Karpas-422 (cell line): ENCODE data around the gene LHPP. TPM values are rescaled to one million over a fixed set of nuclear protein-coding genes. Genes with fewer than 3 reads are reported as not detected.
A peak's percentile ranks its signal among the peaks of the same experiment; 100 is the strongest.

Experiments
- DNase-seq: peaks from one replicate; pipeline ENCODE4 v3.0.0-alpha.2; 2015
- H2AFZ ChIP-seq: fragments of 200-600 bp; sonication (generic); 2 replicates; pipeline ENCODE4 v1.6.1; 2014; ENCODE audit warnings: antibody characterized with exemption, low read length, mixed read lengths
- H3K27ac ChIP-seq: fragments of 200-600 bp; sonication (generic); 2 replicates; pipeline ENCODE4 v1.5.1; 2014; ENCODE audit warnings: mild to moderate bottlenecking, low read length, moderate library complexity
- H3K27me3 ChIP-seq: fragments of 200-600 bp; sonication (generic); 2 replicates; pipeline ENCODE4 v1.6.1; 2014; ENCODE audit warnings: low read length, mixed read lengths
- H3K36me3 ChIP-seq: fragments of 200-600 bp; sonication (generic); 2 replicates; pipeline ENCODE4 v1.6.1; 2014; ENCODE audit warnings: low read length, mixed read lengths; ENCODE audit not compliant: insufficient read depth
- H3K4me1 ChIP-seq: fragments of 200-600 bp; sonication (generic); 2 replicates; pipeline ENCODE4 v1.6.1; 2014; ENCODE audit warnings: mild to moderate bottlenecking, low read length, mixed read lengths
- H3K4me2 ChIP-seq: fragments of 200-600 bp; sonication (generic); 2 replicates; pipeline ENCODE4 v1.6.1; 2014; ENCODE audit warnings: low read length, low read depth, mild to moderate bottlenecking; ENCODE audit not compliant: poor library complexity, severe bottlenecking
- H3K4me3 ChIP-seq: fragments of 200-600 bp; sonication (generic); 2 replicates; pipeline ENCODE4 v1.5.1; 2014; ENCODE audit warnings: mild to moderate bottlenecking, antibody characterized with exemption, low read length, mixed read lengths
- H3K79me2 ChIP-seq: fragments of 200-600 bp; sonication (generic); 2 replicates; pipeline ENCODE4 v1.6.1; 2014; ENCODE audit warnings: mild to moderate bottlenecking, low read length, mixed read lengths
- H3K9ac ChIP-seq: fragments of 200-600 bp; sonication (generic); 2 replicates; pipeline ENCODE4 v1.6.0; 2014; ENCODE audit warnings: low read length
- H3K9me2 ChIP-seq: fragments of 200-600 bp; sonication (generic), shearing (Covaris generic); replicated peaks from 2 replicates; pipeline ENCODE4 v1.6.0; 2014; ENCODE audit warnings: mild to moderate bottlenecking, low read length, moderate library complexity; ENCODE audit not compliant: insufficient read depth
- H3K9me3 ChIP-seq: fragments of 300-700, 200-600 bp; sonication (generic); 2 replicates; pipeline ENCODE4 v1.6.1; 2014; ENCODE audit warnings: low read length, mixed read lengths
- H4K20me1 ChIP-seq: fragments of 200-600 bp; sonication (generic); 2 replicates; pipeline ENCODE4 v1.6.1; 2014; ENCODE audit warnings: mild to moderate bottlenecking, antibody characterized with exemption, low read length, low read depth; ENCODE audit not compliant: insufficient read depth
- total RNA-seq: library from RNA; depleted of rRNA; stranded (reverse); fragments of >200 nt; shearing (Covaris generic); gene quantifications from 2 replicates; pipeline ENCODE4 v1.2.3, GENCODE V29; 2014; ENCODE audit warnings: low replicate concordance; rRNA removed

LHPP gene
- 57.2 and 73.3 TPM in 2 replicates for total RNA-seq

- Histone ChIP-seq H3K9ac (peak within 1 kb of the TSS; percentile 78), H2AFZ (peak within 1 kb of the TSS; percentile 63; the same call in 1 of the 2 replicates), H3K36me3 (no peaks in the 10 kb centered on the region), H3K79me2 (peaks cover 24% of the 10 kb centered on the region), H3K4me2 (peak within 1 kb of the TSS; percentile 71), H3K27me3 (no peaks in the 10 kb centered on the region), H3K4me1 (peaks cover 40% of the 10 kb centered on the region), H4K20me1 (no peaks in the 10 kb centered on the region), H3K27ac (no peak within 1 kb of the TSS), H3K9me2 (no peaks in the 10 kb centered on the region), H3K4me3 (peak within 1 kb of the TSS; percentile 91), H3K9me3 (no peaks in the 10 kb centered on the region)
- DNase-seq, result peak; percentile 97
Measured at GRCh38 chr10:124461642-124462347, at the start of gene LHPP. TSS of gene LHPP (plus strand) at chr10:124461823. CDS start at chr10:124461863, 40 bp downstream.

GRCh38 chr10:124414076-124414475, 47.5 kb upstream of the LHPP start:
- no peaks in the 10 kb centered on the region for H3K36me3 ChIP-seq
- no peak overlapping the region for H3K4me3 ChIP-seq
- no peak for DNase-seq
- no peaks in the 10 kb centered on the region for H4K20me1 ChIP-seq
- no peaks in the 10 kb centered on the region for H3K27me3 ChIP-seq
- H3K4me1 ChIP-seq, result peaks cover 29% of the 10 kb centered on the region
- no peak overlapping the region for H3K27ac ChIP-seq
- no peak overlapping the region for H3K9ac ChIP-seq
- H3K9me2 ChIP-seq, result no peaks in the 10 kb centered on the region
- H3K9me3 ChIP-seq, result no peaks in the 10 kb centered on the region
- no peak overlapping the region for H3K4me2 ChIP-seq
- no peak overlapping the region for H2AFZ ChIP-seq
- peaks cover 57% of the 10 kb centered on the region for H3K79me2 ChIP-seq

GRCh38 chr10:124415210-124415609, 46.4 kb upstream of the LHPP start:
- H3K9ac ChIP-seq, result no peak overlapping the region
- no peaks in the 10 kb centered on the region for H3K36me3 ChIP-seq
- H3K9me3 ChIP-seq, result no peaks in the 10 kb centered on the region
- no peaks in the 10 kb centered on the region for H3K9me2 ChIP-seq
- no peaks in the 10 kb centered on the region for H4K20me1 ChIP-seq
- H3K79me2 ChIP-seq, result peaks cover 57% of the 10 kb centered on the region
- no peak for DNase-seq
- H3K4me1 ChIP-seq, result peaks cover 31% of the 10 kb centered on the region
- no peak overlapping the region for H2AFZ ChIP-seq
- no peak overlapping the region for H3K4me3 ChIP-seq
- H3K27ac ChIP-seq, result no peak overlapping the region
- no peak overlapping the region for H3K4me2 ChIP-seq
- H3K27me3 ChIP-seq, result no peaks in the 10 kb centered on the region

- H3K4me1 ChIP-seq, result peaks cover 31% of the 10 kb centered on the region
- H3K9ac ChIP-seq, result no peak overlapping the region
- no peak for DNase-seq
- no peak overlapping the region for H3K27ac ChIP-seq
- H3K4me2 ChIP-seq, result peak overlapping the region; percentile 16
- H3K79me2 ChIP-seq, result peaks cover 57% of the 10 kb centered on the region
- no peak overlapping the region for H2AFZ ChIP-seq
- no peak overlapping the region for H3K4me3 ChIP-seq
- H3K27me3 ChIP-seq, result no peaks in the 10 kb centered on the region
- H3K9me2 ChIP-seq, result no peaks in the 10 kb centered on the region
- no peaks in the 10 kb centered on the region for H3K36me3 ChIP-seq
- no peaks in the 10 kb centered on the region for H3K9me3 ChIP-seq
- no peaks in the 10 kb centered on the region for H4K20me1 ChIP-seq
Measured at GRCh38 chr10:124416733-124417132, 44.9 kb upstream of the LHPP start.

GRCh38 chr10:124417895-124418725, 43.5 kb upstream of the LHPP start:
- peak; percentile 54 for DNase-seq

GRCh38 chr10:124418726-124419501, 42.7 kb upstream of the LHPP start, which contains the start of gene OAT:
TSS of gene OAT (minus strand) at chr10:124418923. CDS start at chr10:124412171, 6,752 bp downstream.
- H3K9me3 ChIP-seq, result no peaks in the 10 kb centered on the region
- H4K20me1 ChIP-seq, result no peaks in the 10 kb centered on the region
- H3K27ac ChIP-seq, result no peak within 1 kb of the TSS; the same call in 1 of the 2 replicates
- DNase-seq, result peak; percentile 95
- H3K9ac ChIP-seq, result peak within 1 kb of the TSS; percentile 75
- no peaks in the 10 kb centered on the region for H3K9me2 ChIP-seq
- H3K27me3 ChIP-seq, result no peaks in the 10 kb centered on the region
- H3K4me2 ChIP-seq, result peak within 1 kb of the TSS; percentile 67
- H3K79me2 ChIP-seq, result peaks cover 40% of the 10 kb centered on the region
- H2AFZ ChIP-seq, result no peak within 1 kb of the TSS
- peak within 1 kb of the TSS; percentile 75 for H3K4me3 ChIP-seq
- H3K4me1 ChIP-seq, result peaks cover 31% of the 10 kb centered on the region
- H3K36me3 ChIP-seq, result no peaks in the 10 kb centered on the region

More at GRCh38 chr10:124417895-124418725, 43.5 kb upstream of the LHPP start:
- H3K9me3 ChIP-seq, result no peaks in the 10 kb centered on the region
- H3K9ac ChIP-seq, result peak overlapping the region; percentile 75
- peaks cover 31% of the 10 kb centered on the region for H3K4me1 ChIP-seq
- H3K9me2 ChIP-seq, result no peaks in the 10 kb centered on the region
- H3K27me3 ChIP-seq, result no peaks in the 10 kb centered on the region
- no peaks in the 10 kb centered on the region for H3K36me3 ChIP-seq
- no peak overlapping the region for H2AFZ ChIP-seq
- H3K27ac ChIP-seq, result no peak overlapping the region; the same call in 1 of the 2 replicates
- H4K20me1 ChIP-seq, result no peaks in the 10 kb centered on the region
- peak overlapping the region; percentile 75 for H3K4me3 ChIP-seq
- peak overlapping the region; percentile 67 for H3K4me2 ChIP-seq
- H3K79me2 ChIP-seq, result peaks cover 48% of the 10 kb centered on the region

GRCh38 chr10:124419635-124420034, 42.0 kb upstream of the LHPP start:
- H3K4me3 ChIP-seq, result no peak overlapping the region
- no peak overlapping the region for H2AFZ ChIP-seq

More at GRCh38 chr10:124419635-124420034, 42.0 kb upstream of the LHPP start:
- H3K9me2 ChIP-seq, result no peaks in the 10 kb centered on the region
- peaks cover 29% of the 10 kb centered on the region for H3K4me1 ChIP-seq
- H3K9me3 ChIP-seq, result no peaks in the 10 kb centered on the region
- no peaks in the 10 kb centered on the region for H3K27me3 ChIP-seq
- peaks cover 33% of the 10 kb centered on the region for H3K79me2 ChIP-seq
- no peak overlapping the region for H3K9ac ChIP-seq
- H3K4me2 ChIP-seq, result no peak overlapping the region
- H3K27ac ChIP-seq, result no peak overlapping the region
- no peaks in the 10 kb centered on the region for H3K36me3 ChIP-seq
- no peak for DNase-seq
- H4K20me1 ChIP-seq, result no peaks in the 10 kb centered on the region
